Measurements from ENCODE around the gene RBM20. TPM values are rescaled to one million over a fixed set of nuclear protein-coding genes. Genes with fewer than 3 reads are reported as not detected.

RBM20 gene
- total RNA-seq, 1 donor from 2014 or later, result 0.02 TPM

GRCh38 chr10:110859206-110859972, 215.3 kb downstream of the RBM20 start:
- H3K4me1 Mint-ChIP-seq (ENCODE audit: low read depth), result peaks cover 58% of the 10 kb centered on the region
- peaks cover 14% of the 10 kb centered on the region for H3K36me3 Mint-ChIP-seq (ENCODE audit: low read depth)
- H3K27me3 Mint-ChIP-seq (ENCODE audit: low read depth), result no peaks in the 10 kb centered on the region
- no peak for DNase-seq (ENCODE audit: low spot score)
- peaks cover 4% of the 10 kb centered on the region for H3K9me3 Mint-ChIP-seq
- no peak overlapping the region for H3K4me3 Mint-ChIP-seq (ENCODE audit: low read depth)
- peak overlapping the region; percentile 86 for H3K27ac Mint-ChIP-seq
- intact Hi-C loops (cut with micrococcal nuclease), result loop anchor here (2.0 kb wide), 1 partner anchor 17 kb away; no protein-coding TSS in a partner anchor

GRCh38 chr10:110859973-110860376, 215.8 kb downstream of the RBM20 start:
- H3K27me3 Mint-ChIP-seq (ENCODE audit: low read depth), result no peaks in the 10 kb centered on the region
- no peak overlapping the region for H3K4me3 Mint-ChIP-seq (ENCODE audit: low read depth)
- peak; percentile 2 for DNase-seq (ENCODE audit: low spot score)
- H3K36me3 Mint-ChIP-seq (ENCODE audit: low read depth), result peaks cover 14% of the 10 kb centered on the region
- H3K4me1 Mint-ChIP-seq (ENCODE audit: low read depth), result peaks cover 64% of the 10 kb centered on the region
- peaks cover 4% of the 10 kb centered on the region for H3K9me3 Mint-ChIP-seq
- H3K27ac Mint-ChIP-seq, result peak overlapping the region; percentile 86
- intact Hi-C loops (cut with micrococcal nuclease), result loop anchor here (2.0 to 10.0 kb wide), 2 partner anchors 17 to 445 kb away; no protein-coding TSS in a partner anchor

GRCh38 chr10:110860576-110861241, 216.6 kb downstream of the RBM20 start:
- peak; percentile 38 for DNase-seq (ENCODE audit: low spot score)
- peaks cover 14% of the 10 kb centered on the region for H3K36me3 Mint-ChIP-seq (ENCODE audit: low read depth)
- H3K27ac Mint-ChIP-seq, result peak overlapping the region; percentile 86
- H3K4me3 Mint-ChIP-seq (ENCODE audit: low read depth), result peak overlapping the region; percentile 18
- peaks cover 70% of the 10 kb centered on the region for H3K4me1 Mint-ChIP-seq (ENCODE audit: low read depth)
- intact Hi-C loops (cut with micrococcal nuclease), result loop anchor here (10.0 kb wide), 1 partner anchor 446 kb away; no protein-coding TSS in a partner anchor
- no peaks in the 10 kb centered on the region for H3K27me3 Mint-ChIP-seq (ENCODE audit: low read depth)
- H3K9me3 Mint-ChIP-seq, result peaks cover 4% of the 10 kb centered on the region

- no peak for DNase-seq (ENCODE audit: low spot score)
- Mint-ChIP-seq H3K4me3 (ENCODE audit: low read depth) (no peak overlapping the region), H3K27me3 (ENCODE audit: low read depth) (no peaks in the 10 kb centered on the region), H3K9me3 (no peaks in the 10 kb centered on the region), H3K27ac (no peak overlapping the region), H3K4me1 (ENCODE audit: low read depth) (peaks cover 73% of the 10 kb centered on the region), H3K36me3 (ENCODE audit: low read depth) (peaks cover 11% of the 10 kb centered on the region)
- intact Hi-C loops (cut with micrococcal nuclease), result loop anchor here (10.0 kb wide), 1 partner anchor 447 kb away; no protein-coding TSS in a partner anchor
Measured at GRCh38 chr10:110861476-110861875, 217.3 kb downstream of the RBM20 start.

- no peak overlapping the region for H3K27ac Mint-ChIP-seq
- H3K4me3 Mint-ChIP-seq (ENCODE audit: low read depth), result no peak overlapping the region
- DNase-seq (ENCODE audit: low spot score), result no peak
- peaks cover 77% of the 10 kb centered on the region for H3K4me1 Mint-ChIP-seq (ENCODE audit: low read depth)
- H3K9me3 Mint-ChIP-seq, result no peaks in the 10 kb centered on the region
- H3K36me3 Mint-ChIP-seq (ENCODE audit: low read depth), result peaks cover 11% of the 10 kb centered on the region
- no peaks in the 10 kb centered on the region for H3K27me3 Mint-ChIP-seq (ENCODE audit: low read depth)
- intact Hi-C loops (cut with micrococcal nuclease), result loop anchor here (10.0 kb wide), 1 partner anchor 447 kb away; no protein-coding TSS in a partner anchor
Measured at GRCh38 chr10:110861930-110862649, 218.0 kb downstream of the RBM20 start.

- H3K27me3 Mint-ChIP-seq (ENCODE audit: low read depth), result no peaks in the 10 kb centered on the region
- peak overlapping the region; percentile 13 for H3K27ac Mint-ChIP-seq
- H3K4me3 Mint-ChIP-seq (ENCODE audit: low read depth), result no peak overlapping the region
- no peaks in the 10 kb centered on the region for H3K9me3 Mint-ChIP-seq
- no peak for DNase-seq (ENCODE audit: low spot score)
- peaks cover 75% of the 10 kb centered on the region for H3K4me1 Mint-ChIP-seq (ENCODE audit: low read depth)
- H3K36me3 Mint-ChIP-seq (ENCODE audit: low read depth), result peaks cover 11% of the 10 kb centered on the region
- intact Hi-C loops (cut with micrococcal nuclease), result loop anchor here (10.0 kb wide), 1 partner anchor 448 kb away; no protein-coding TSS in a partner anchor
Measured at GRCh38 chr10:110862961-110863360, 218.8 kb downstream of the RBM20 start.

GRCh38 chr10:110863361-110863760, 219.2 kb downstream of the RBM20 start:
- H3K4me1 Mint-ChIP-seq (ENCODE audit: low read depth), result peaks cover 72% of the 10 kb centered on the region
- intact Hi-C loops (cut with micrococcal nuclease), result loop anchor here (10.0 kb wide), 1 partner anchor 449 kb away; no protein-coding TSS in a partner anchor
- H3K4me3 Mint-ChIP-seq (ENCODE audit: low read depth), result no peak overlapping the region
- no peaks in the 10 kb centered on the region for H3K27me3 Mint-ChIP-seq (ENCODE audit: low read depth)
- no peak for DNase-seq (ENCODE audit: low spot score)
- peak overlapping the region; percentile 13 for H3K27ac Mint-ChIP-seq
- H3K9me3 Mint-ChIP-seq, result no peaks in the 10 kb centered on the region
- peaks cover 11% of the 10 kb centered on the region for H3K36me3 Mint-ChIP-seq (ENCODE audit: low read depth)

GRCh38 chr10:110863956-110864355, 219.8 kb downstream of the RBM20 start:
- intact Hi-C loops (cut with micrococcal nuclease), result loop anchor here (2.0 to 10.0 kb wide), 2 partner anchors 89 to 449 kb away; no protein-coding TSS in a partner anchor
- Mint-ChIP-seq H3K36me3 (ENCODE audit: low read depth) (peaks cover 11% of the 10 kb centered on the region), H3K9me3 (no peaks in the 10 kb centered on the region), H3K4me3 (ENCODE audit: low read depth) (no peak overlapping the region), H3K27me3 (ENCODE audit: low read depth) (no peaks in the 10 kb centered on the region), H3K27ac (peak overlapping the region; percentile 66), H3K4me1 (ENCODE audit: low read depth) (peaks cover 72% of the 10 kb centered on the region)
- DNase-seq (ENCODE audit: low spot score), result no peak

- peak; percentile 65 for DNase-seq (ENCODE audit: low spot score)
- peak overlapping the region; percentile 72 for H3K4me3 Mint-ChIP-seq (ENCODE audit: low read depth)
- intact Hi-C loops (cut with micrococcal nuclease), result loop anchor here (2.0 to 10.0 kb wide), 2 partner anchors 90 to 450 kb away; no protein-coding TSS in a partner anchor
- H3K9me3 Mint-ChIP-seq, result no peaks in the 10 kb centered on the region
- H3K4me1 Mint-ChIP-seq (ENCODE audit: low read depth), result peaks cover 73% of the 10 kb centered on the region
- H3K27me3 Mint-ChIP-seq (ENCODE audit: low read depth), result no peaks in the 10 kb centered on the region
- H3K36me3 Mint-ChIP-seq (ENCODE audit: low read depth), result peaks cover 11% of the 10 kb centered on the region
- H3K27ac Mint-ChIP-seq, result peak overlapping the region; percentile 93
Measured at GRCh38 chr10:110864662-110865140, 220.6 kb downstream of the RBM20 start.

GRCh38 chr10:110865186-110865808, 221.2 kb downstream of the RBM20 start:
- H3K27ac Mint-ChIP-seq, result peak overlapping the region; percentile 93
- intact Hi-C loops (cut with micrococcal nuclease), result loop anchor here (2.0 to 10.0 kb wide), 2 partner anchors 90 to 450 kb away; no protein-coding TSS in a partner anchor
- peaks cover 11% of the 10 kb centered on the region for H3K36me3 Mint-ChIP-seq (ENCODE audit: low read depth)
- no peak for DNase-seq (ENCODE audit: low spot score)
- H3K4me1 Mint-ChIP-seq (ENCODE audit: low read depth), result peaks cover 73% of the 10 kb centered on the region
- H3K9me3 Mint-ChIP-seq, result no peaks in the 10 kb centered on the region
- peak overlapping the region; percentile 72 for H3K4me3 Mint-ChIP-seq (ENCODE audit: low read depth)
- H3K27me3 Mint-ChIP-seq (ENCODE audit: low read depth), result no peaks in the 10 kb centered on the region

- no peaks in the 10 kb centered on the region for H3K27me3 Mint-ChIP-seq (ENCODE audit: low read depth)
- no peak overlapping the region for H3K4me3 Mint-ChIP-seq (ENCODE audit: low read depth)
- H3K9me3 Mint-ChIP-seq, result no peaks in the 10 kb centered on the region
- intact Hi-C loops (cut with micrococcal nuclease), result loop anchor here (2.0 to 10.0 kb wide), 2 partner anchors 91 to 451 kb away; no protein-coding TSS in a partner anchor
- H3K36me3 Mint-ChIP-seq (ENCODE audit: low read depth), result peaks cover 6% of the 10 kb centered on the region
- H3K4me1 Mint-ChIP-seq (ENCODE audit: low read depth), result peaks cover 73% of the 10 kb centered on the region
- H3K27ac Mint-ChIP-seq, result peak overlapping the region; percentile 93
- no peak for DNase-seq (ENCODE audit: low spot score)
Measured at GRCh38 chr10:110865809-110866482, 221.8 kb downstream of the RBM20 start.
